Myocyte (in vitro differentiated cells): ENCODE measurements around the gene CTNND2. TPM values are rescaled to one million over a fixed set of nuclear protein-coding genes. Genes with fewer than 3 reads are reported as not detected.
"Not testable (repeated sequence)": the region's sequence is repeated elsewhere in the genome, so short reads cannot be mapped to it uniquely, and the experiment has no call there.

Experiments
- DNase-seq: peaks from one replicate; pipeline ENCODE4 v3.0.0-alpha.2; 2012; ENCODE audit warnings: low read depth
- total RNA-seq: library from RNA; depleted of rRNA; stranded (reverse); fragments of >200 nt; gene quantifications from 2 replicates; pipeline ENCODE4 v1.2.3, GENCODE V29; 2014

CTNND2 gene
- total RNA-seq, 1 donor from 2014 or later: 0.05 TPM

- no peak for DNase-seq
Observed at GRCh38 chr5:11334404-11334803, 569.8 kb downstream of the CTNND2 start.

- no peak for DNase-seq
Observed at GRCh38 chr5:11329679-11330078, 574.6 kb downstream of the CTNND2 start.

- DNase-seq: peak; percentile 3
Observed at GRCh38 chr5:11324521-11325289, 579.5 kb downstream of the CTNND2 start.

GRCh38 chr5:11323761-11324160 is 580.5 kb downstream of the CTNND2 start:
- DNase-seq: no peak

GRCh38 chr5:11322133-11322532 is 582.1 kb downstream of the CTNND2 start:
- DNase-seq: peak; percentile 5

- DNase-seq: peak; percentile 18
Observed at GRCh38 chr5:11319836-11320580, 584.2 kb downstream of the CTNND2 start.

- DNase-seq: not testable (repeated sequence)
Observed at GRCh38 chr5:11313694-11314093, 590.6 kb downstream of the CTNND2 start.

GRCh38 chr5:11311731-11312130 is 592.5 kb downstream of the CTNND2 start:
- DNase-seq: no peak

- DNase-seq: no peak
Observed at GRCh38 chr5:11311272-11311671, 593.0 kb downstream of the CTNND2 start.

GRCh38 chr5:11310158-11310557 is 594.1 kb downstream of the CTNND2 start:
- no peak for DNase-seq

GRCh38 chr5:11306365-11306764 is 597.9 kb downstream of the CTNND2 start:
- no peak for DNase-seq

GRCh38 chr5:11305245-11305644 is 599.0 kb downstream of the CTNND2 start:
- no peak for DNase-seq

- DNase-seq: no peak
Observed at GRCh38 chr5:11304641-11305040, 599.6 kb downstream of the CTNND2 start.

- DNase-seq: no peak
Observed at GRCh38 chr5:11302663-11303062, 601.6 kb downstream of the CTNND2 start.

GRCh38 chr5:11301171-11301570 is 603.1 kb downstream of the CTNND2 start:
- DNase-seq: no peak

GRCh38 chr5:11300736-11301135 is 603.5 kb downstream of the CTNND2 start:
- DNase-seq: no peak

GRCh38 chr5:11298877-11299276 is 605.4 kb downstream of the CTNND2 start:
- DNase-seq: no peak

- DNase-seq: no peak
Observed at GRCh38 chr5:11293523-11293922, 610.7 kb downstream of the CTNND2 start.

- no peak for DNase-seq
Observed at GRCh38 chr5:11292648-11293356, 611.4 kb downstream of the CTNND2 start.

GRCh38 chr5:11289733-11290132 is 614.5 kb downstream of the CTNND2 start:
- no peak for DNase-seq

GRCh38 chr5:11289208-11289607 is 615.0 kb downstream of the CTNND2 start:
- no peak for DNase-seq

- DNase-seq: no peak
Observed at GRCh38 chr5:11281842-11282241, 622.4 kb downstream of the CTNND2 start.
